ENCODE data around the gene FNDC3B.

Gene FNDC3B

DNA sequence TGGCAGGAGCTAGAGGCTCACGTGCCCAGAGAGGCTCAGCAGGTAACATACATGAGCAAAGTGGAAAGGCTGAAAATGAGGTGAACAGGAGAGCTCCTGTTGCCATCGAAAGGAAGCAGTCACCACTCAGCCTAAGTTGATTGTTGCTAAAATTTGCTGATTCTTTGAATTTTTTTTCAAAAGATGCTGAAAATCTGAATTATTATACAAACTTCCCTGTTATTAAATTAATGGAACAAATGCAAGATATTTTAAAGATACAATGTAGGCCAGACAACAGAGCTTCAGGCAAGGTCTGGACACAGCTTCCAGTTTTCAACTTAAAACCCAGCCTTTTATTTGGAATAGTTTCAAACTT is 257.6 kb downstream of the FNDC3B start:
- no peak for DNase-seq

- no peak for DNase-seq
Observed at GRCh38 chr3:172298247-172298646, 258.9 kb downstream of the FNDC3B start.

DNA sequence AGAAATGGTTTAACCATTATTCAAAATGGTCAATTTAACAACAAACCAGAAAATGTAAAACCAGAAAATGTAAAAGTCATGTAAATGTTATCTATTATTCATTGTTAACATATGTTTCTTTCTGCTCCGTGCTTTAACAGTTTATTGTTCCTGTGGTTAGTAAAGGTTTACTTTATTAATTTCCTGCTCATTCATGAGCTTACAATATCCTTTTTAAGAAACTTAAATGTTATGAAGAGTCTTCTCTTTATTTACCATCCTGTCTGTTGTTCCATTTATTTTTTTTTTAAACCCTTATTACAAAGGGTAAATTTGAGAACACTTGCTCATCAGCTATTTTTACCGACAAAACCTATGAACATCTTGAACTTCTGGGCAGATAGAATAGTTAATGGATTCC is 260.8 kb downstream of the FNDC3B start:
- no peak for DNase-seq

DNA sequence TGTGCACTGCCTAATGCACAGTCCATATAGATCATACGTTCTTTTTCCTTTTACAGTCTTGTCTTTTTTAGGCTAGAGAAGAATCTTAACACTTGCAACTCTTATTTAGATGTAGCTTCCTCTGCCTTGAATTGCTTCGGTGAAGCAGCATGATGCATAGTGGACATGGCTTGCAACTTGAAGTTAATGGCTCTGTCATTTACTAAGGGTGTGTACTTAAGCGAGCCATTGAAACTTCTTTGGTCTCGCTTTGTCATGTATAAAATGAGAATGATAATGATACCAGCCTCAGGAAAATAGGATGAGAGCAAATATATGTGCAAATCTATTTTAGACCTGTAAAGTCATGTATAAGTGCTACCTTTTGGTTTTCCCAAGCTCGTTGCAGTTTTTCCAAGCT is 261.5 kb downstream of the FNDC3B start:
- DNase-seq, result no peak

- DNase-seq, result no peak
Observed at GRCh38 chr3:172302203-172302602, 262.8 kb downstream of the FNDC3B start.

- DNase-seq, result no peak
Observed at GRCh38 chr3:172303181-172303580, 263.8 kb downstream of the FNDC3B start.

- no peak for DNase-seq
Observed at GRCh38 chr3:172303941-172304558, 264.7 kb downstream of the FNDC3B start.

- no peak for DNase-seq
Observed at GRCh38 chr3:172305552-172305951, 266.2 kb downstream of the FNDC3B start.

DNA sequence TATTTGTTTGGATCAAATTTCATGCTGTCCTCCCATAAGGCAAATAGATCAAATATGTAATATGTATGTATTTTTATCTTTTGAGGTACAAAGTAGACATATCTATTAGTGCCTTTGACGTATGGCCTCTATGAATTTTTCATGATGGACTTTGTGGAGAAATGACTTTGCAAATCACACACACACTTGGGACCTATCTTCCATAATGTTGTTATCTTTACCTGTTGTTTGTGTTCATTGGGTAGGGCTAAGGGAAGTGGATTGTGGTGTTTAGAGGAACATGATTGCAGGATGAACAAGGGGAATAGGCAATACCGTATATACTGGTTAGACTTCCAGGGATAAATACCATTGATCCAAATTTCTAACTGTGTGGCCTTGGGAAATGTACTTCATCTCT is 266.6 kb downstream of the FNDC3B start:
- DNase-seq, result no peak

GRCh38 chr3:172307141-172307560 is 267.8 kb downstream of the FNDC3B start:
- DNase-seq, result no peak

DNA sequence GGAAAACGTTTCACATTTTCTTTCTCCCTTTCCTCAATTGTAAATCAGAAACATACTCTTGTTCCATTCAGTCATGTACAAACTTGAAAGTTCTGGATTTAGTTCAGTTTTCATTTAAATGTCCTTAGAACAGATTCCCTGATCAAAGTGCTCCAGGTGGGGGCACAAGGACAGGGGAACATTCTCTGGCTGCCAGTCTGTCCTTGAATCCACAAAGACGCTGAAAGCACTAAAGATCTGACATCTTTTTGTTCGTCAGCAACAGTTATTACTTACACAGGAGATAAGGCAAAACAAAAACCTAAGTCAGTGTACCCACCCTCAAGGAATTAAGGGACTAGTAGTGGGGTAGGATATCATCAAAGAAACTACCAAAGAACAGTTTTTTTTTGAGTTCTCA is 269.7 kb downstream of the FNDC3B start:
- no peak for DNase-seq

DNA sequence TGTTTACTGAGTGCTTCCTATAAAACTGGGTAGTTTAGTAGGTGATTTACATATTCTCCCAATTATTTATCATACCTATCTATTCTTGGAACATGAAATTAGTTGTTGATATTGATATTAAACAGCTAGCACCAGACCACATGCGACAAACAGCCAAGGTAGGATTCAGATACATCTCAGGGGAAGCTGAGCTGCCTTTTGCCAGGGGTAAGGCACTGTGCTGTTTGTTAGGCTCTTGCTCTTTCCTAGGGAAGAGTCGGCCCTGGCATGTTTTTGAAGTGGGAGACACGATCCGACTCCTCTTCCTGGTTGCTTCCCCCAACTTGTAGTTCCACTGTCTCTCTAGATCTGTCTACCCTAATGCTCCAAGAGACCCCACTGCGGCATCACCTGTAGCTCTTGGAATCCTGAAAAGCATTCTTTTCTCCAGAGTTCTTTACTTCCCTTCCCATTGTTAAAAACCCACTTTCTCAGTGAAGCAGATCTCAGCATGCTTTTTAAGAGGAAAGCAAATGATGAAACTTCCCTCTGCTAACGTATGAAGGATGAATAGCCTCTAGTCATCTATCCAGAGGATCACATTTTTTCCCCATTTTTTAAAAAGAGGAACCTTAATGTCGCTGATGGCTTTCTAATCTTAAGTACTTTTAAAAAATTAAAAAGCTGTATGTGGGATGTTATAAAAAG is 270.5 kb downstream of the FNDC3B start:
- no peak for DNase-seq

DNA sequence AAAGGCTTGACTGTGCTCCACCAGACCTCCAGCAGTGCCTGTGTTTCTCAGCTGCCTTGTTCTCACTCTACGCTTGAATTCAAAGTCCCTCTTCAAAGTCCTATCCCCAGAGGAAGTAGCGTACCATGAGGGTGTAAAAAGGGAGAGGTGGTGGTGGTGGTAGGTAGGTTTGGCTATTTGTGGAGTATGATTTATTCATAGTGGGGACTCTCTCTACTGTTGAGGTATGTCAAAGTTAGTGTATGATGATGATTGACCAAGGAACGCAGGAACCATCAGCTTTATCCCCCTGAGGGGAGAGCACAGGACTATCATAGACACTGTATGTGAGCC is 271.0 kb downstream of the FNDC3B start:
- DNase-seq, result no peak

GRCh38 chr3:172311217-172311616 is 271.8 kb downstream of the FNDC3B start:
- no peak for DNase-seq

GRCh38 chr3:172312001-172312400 is 272.6 kb downstream of the FNDC3B start:
- DNase-seq, result no peak

DNA sequence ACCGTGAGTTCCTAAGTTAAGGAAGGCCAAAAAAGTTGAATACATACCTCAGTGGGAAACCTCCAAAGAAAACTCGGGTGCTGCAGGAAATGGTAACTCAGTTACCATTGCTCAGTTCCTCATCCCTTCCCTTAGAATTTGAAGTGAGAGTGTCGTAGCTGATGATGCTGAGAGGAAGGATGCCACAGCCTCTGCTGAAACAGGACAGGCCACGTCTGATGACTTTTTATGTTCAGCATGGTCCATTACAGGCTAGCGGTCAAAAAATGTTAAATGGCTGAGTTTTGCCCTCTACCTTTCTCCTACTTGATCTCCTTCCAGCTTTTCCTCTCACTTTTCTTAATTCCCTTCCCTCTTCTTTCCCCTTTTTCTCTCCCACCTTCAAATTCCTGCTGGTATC is 273.3 kb downstream of the FNDC3B start:
- DNase-seq, result no peak

GRCh38 chr3:172313671-172314070 is 274.3 kb downstream of the FNDC3B start:
- DNase-seq, result no peak

DNA sequence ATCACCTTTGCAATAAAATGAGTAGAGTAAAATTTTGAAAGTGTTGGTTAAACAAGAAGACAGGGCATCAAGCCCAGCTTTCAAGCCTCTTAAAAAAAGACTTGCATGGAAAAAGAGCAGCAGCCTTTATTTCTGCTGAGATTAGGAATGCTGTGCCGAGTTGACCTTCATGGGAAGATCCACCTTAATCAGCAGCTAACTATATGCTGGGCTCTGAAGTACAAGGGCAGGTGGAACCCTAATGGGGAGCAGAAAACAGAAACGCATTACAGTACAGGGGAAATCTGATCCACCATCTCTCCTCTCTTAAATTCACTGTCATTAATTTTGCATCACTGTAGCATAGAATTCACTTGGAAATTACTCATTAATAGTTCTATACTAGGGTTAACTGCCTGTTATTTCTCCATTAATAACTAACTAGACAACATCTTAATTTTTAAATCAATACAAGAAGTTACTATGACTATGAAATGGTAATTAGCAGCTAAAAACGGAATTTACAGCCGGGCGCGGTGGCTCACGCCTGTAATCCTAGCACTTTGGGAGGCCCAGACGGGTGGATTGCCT is 275.3 kb downstream of the FNDC3B start:
- DNase-seq, result no peak

DNA sequence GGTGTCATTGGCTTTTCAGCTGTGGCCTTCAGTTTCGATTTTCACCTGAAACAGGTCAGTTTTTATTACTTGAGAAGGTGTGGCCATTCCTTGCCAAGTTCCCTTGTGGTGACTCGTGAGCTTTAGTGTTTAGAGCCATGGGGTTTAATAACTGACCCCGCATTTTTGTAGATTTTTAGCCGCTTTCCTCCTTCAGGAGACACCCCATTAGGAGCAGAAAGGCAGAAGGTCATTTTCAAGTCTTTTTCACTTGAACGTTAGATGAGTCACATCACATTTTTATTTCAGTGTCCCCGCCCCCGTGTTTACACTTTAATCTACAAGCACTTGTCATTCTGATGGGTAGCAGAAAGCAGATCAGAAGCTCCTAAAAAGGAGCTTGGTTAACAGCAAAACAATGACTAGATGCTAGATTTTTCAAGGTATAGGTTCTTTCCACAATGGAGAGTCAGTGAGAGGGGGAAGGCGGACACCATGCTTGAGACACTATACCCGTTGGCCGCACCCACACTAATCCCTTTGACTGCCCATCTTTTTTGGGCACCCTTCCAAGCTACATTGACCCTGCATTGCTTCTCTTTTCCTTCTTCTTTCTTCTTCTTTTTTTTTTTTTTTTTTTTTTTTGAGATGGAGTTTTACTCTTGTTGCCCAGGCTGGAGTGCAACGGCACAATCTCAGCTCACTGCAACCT is 276.2 kb downstream of the FNDC3B start:
- DNase-seq, result peak in 1 of 2 donors; percentile 29

- no peak for DNase-seq
Observed at GRCh38 chr3:172316758-172317157, 277.4 kb downstream of the FNDC3B start.

DNA sequence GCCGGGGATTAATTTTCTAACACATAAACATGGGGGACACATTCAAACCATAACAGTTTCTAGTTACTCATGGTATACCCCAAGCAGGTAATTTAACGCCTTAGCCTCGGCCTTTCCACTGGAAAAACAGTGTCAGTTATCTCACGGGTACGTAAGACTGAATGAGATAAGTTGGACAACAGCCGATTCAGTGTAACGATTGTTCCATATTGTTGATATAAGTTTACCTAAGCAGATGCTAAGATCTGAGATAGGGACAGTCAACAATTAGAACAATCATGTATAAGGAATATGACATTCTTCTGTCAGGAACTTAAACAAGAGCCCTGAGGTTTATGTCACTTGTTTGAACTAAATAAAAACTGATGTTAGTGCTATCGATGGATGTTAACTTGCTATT is 278.1 kb downstream of the FNDC3B start:
- DNase-seq, result no peak

- peak in 1 of 2 donors; percentile 60 for DNase-seq
Observed at GRCh38 chr3:172317984-172318383, 278.6 kb downstream of the FNDC3B start.

GRCh38 chr3:172319595-172319994 is 280.2 kb downstream of the FNDC3B start:
- DNase-seq, result no peak

- no peak for DNase-seq
Observed at GRCh38 chr3:172320468-172320867, 281.1 kb downstream of the FNDC3B start.
